ENCODE results near the gene EFHC1. TPM values are rescaled to one million over a fixed set of nuclear protein-coding genes. Genes with fewer than 3 reads are reported as not detected.

Gene EFHC1
- total RNA-seq, 4 donors from 2014 or later = 0.46 to 9.3 (median 1.5) TPM

DNA sequence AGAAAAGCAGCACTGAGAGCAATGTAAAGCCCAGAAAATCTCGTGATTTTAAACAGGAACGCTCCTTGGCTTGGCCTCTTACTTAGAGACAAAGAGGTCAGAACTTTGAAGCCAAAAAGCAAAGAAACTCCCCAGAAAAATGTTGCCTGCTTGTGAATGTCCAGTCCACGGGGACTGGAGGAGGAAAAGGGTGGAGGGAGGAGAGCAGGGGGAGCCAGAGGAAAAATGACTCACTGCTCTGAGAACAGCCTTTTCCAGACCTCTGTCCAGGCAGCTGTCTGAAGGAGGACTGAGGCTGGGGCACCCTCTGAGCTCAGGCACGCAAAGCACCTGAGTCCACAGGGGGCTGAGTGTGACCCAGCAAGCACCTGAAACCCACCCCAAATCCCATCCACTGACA is 92.1 kb downstream of the EFHC1 start:
- ATAC-seq (peak; percentile 87), DNase-seq (peak; percentile 52 to 68)
- H3K27me3 ChIP-seq = no peaks in the 10 kb centered on the region
- no peaks in the 10 kb centered on the region for H3K9me3 ChIP-seq
- H3K4me1 ChIP-seq = peaks cover 8 to 24% of the 10 kb centered on the region in 2 donors
- no peaks in the 10 kb centered on the region for H3K36me3 ChIP-seq
- TF ChIP-seq, protein P1, sequence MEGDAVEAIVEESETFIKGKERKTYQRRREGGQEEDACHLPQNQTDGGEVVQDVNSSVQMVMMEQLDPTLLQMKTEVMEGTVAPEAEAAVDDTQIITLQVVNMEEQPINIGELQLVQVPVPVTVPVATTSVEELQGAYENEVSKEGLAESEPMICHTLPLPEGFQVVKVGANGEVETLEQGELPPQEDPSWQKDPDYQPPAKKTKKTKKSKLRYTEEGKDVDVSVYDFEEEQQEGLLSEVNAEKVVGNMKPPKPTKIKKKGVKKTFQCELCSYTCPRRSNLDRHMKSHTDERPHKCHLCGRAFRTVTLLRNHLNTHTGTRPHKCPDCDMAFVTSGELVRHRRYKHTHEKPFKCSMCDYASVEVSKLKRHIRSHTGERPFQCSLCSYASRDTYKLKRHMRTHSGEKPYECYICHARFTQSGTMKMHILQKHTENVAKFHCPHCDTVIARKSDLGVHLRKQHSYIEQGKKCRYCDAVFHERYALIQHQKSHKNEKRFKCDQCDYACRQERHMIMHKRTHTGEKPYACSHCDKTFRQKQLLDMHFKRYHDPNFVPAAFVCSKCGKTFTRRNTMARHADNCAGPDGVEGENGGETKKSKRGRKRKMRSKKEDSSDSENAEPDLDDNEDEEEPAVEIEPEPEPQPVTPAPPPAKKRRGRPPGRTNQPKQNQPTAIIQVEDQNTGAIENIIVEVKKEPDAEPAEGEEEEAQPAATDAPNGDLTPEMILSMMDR (IDR thresholded peaks at IDR 0.05 in 4 of 5, conservative IDR thresholded peaks at IDR 0.05 in 1 of 5) = no peak
- TF ChIP-seq POLR2A (IDR thresholded peaks at IDR 0.05) = no peak
- peak overlapping the region; percentile 71 to 80 (median 76) for H3K27ac ChIP-seq
- H3K4me3 ChIP-seq = no peak overlapping the region
- intact Hi-C loops (cut with DNase I; ENCODE audit: low total_unique reads) (loop anchor here (10.0 kb wide), 1 partner anchor 483 kb away; the partner anchor contains the start of gene GSTA4), in situ Hi-C loops (cut with MboI; ENCODE audit: low sequenced_read_pairs in 4 of 4) (loop anchor here in 1 of 4 donors (10.0 kb wide), 1 partner anchor 63 kb away; the partner anchor contains the start of gene TRAM2)

DNA sequence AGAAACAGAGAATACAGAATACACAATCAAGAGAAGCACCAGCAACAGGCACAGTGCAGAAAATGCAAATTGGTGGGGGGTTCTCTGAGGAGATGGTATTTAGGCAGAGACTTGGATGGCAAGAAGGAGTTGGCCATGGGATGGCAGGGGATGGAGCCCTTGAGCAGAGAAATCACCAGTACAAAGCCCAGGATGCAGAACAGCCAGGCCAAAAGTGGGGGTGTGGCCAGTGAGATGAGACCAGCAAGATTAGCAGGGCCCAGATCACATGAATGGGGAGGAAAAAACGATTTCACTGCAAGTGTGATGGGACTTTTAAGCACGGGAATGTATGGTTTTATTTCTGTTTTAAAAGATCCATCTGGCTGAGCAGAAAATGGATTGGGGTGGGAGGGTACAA is 93.3 kb downstream of the EFHC1 start:
- Histone ChIP-seq H3K27me3 (no peaks in the 10 kb centered on the region), H3K27ac (peak overlapping the region; percentile 71 to 80 (median 76)), H3K4me3 (no peak overlapping the region), H3K36me3 (no peaks in the 10 kb centered on the region), H3K4me1 (peaks cover 19 to 36% of the 10 kb centered on the region in 2 donors), H3K9me3 (no peaks in the 10 kb centered on the region)
- DNase-seq = no peak
- in situ Hi-C loops (cut with MboI; ENCODE audit: low sequenced_read_pairs in 4 of 4) = loop anchor here in 1 of 4 donors (10.0 kb wide), 1 partner anchor 61 kb away; the partner anchor contains the start of gene TRAM2
- TF ChIP-seq, protein P1 (IDR thresholded peaks at IDR 0.05 in 4 of 5, conservative IDR thresholded peaks at IDR 0.05 in 1 of 5) = no peak
- TF ChIP-seq POLR2A (IDR thresholded peaks at IDR 0.05) = no peak
- intact Hi-C loops (cut with DNase I; ENCODE audit: low total_unique reads) = loop anchor here (10.0 kb wide), 1 partner anchor 481 kb away; the partner anchor contains the start of gene GSTA4
- no peak for ATAC-seq

DNA sequence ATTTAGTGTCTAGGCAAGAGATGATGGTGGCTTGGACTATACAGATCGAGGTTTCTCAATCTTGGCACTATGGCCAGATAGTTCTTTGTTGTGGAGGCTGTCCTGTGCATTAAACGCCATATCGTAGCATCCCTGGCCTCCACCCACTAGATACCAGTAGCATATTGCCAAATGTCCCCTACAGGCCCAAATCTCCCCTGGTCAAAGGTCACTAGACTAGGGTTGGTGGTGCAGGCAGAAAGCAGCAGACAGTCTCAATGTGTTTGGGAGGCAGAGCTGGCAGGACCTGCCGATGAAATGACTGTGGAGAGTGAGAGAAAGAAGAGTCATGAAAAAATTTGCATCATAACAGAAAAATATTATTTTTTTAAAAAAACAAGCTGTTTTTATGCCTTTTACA is 93.8 kb downstream of the EFHC1 start:
- intact Hi-C loops (cut with DNase I; ENCODE audit: low total_unique reads) = loop anchor here (10.0 kb wide), 1 partner anchor 481 kb away; the partner anchor contains the start of gene GSTA4
- TF ChIP-seq, protein P1 (IDR thresholded peaks at IDR 0.05 in 4 of 5, conservative IDR thresholded peaks at IDR 0.05 in 1 of 5) = no peak
- no peaks in the 10 kb centered on the region for H3K9me3 ChIP-seq
- in situ Hi-C loops (cut with MboI; ENCODE audit: low sequenced_read_pairs in 4 of 4) = loop anchor here in 1 of 4 donors (10.0 kb wide), 1 partner anchor 61 kb away; the partner anchor contains the start of gene TRAM2
- H3K27ac ChIP-seq = peak overlapping the region; percentile 40 to 80 (median 61)
- no peaks in the 10 kb centered on the region for H3K36me3 ChIP-seq
- H3K4me1 ChIP-seq = peaks cover 23 to 39% of the 10 kb centered on the region in 2 donors
- DNase-seq (no peak), ATAC-seq (no peak)
- no peak overlapping the region for H3K4me3 ChIP-seq
- no peaks in the 10 kb centered on the region for H3K27me3 ChIP-seq

DNA sequence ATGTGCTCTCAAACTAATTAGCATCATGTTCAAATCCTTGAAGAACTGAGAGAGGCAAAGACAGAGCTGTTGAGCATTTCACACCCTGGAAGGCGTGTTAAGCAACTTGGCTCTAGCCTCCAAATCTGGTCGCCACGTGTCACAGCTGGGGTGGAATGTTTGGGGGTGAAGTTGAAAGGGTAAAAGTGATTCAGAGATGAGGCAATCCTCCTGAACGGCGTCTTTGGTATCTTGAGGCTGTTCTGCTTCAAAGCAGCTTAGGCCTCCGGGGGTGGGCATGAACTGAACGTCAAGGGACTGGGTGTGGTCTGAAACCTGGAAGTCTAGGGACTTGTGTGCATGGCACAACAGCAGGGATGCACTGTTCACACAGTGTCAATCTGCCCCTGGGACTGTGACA is 94.4 kb downstream of the EFHC1 start:
- no peaks in the 10 kb centered on the region for H3K27me3 ChIP-seq
- DNase-seq (peak; percentile 28 to 55), ATAC-seq (no peak)
- in situ Hi-C loops (cut with MboI; ENCODE audit: low sequenced_read_pairs in 4 of 4) = loop anchor here in 1 of 4 donors (10.0 kb wide), 1 partner anchor 60 kb away; the partner anchor contains the start of gene TRAM2
- H3K4me1 ChIP-seq = peaks cover 25 to 40% of the 10 kb centered on the region in 2 donors
- H3K27ac ChIP-seq = peak overlapping the region; percentile 40 to 80 (median 61)
- intact Hi-C loops (cut with DNase I; ENCODE audit: low total_unique reads) = loop anchor here (10.0 kb wide), 1 partner anchor 480 kb away; the partner anchor contains the start of gene GSTA4
- H3K4me3 ChIP-seq = no peak overlapping the region
- H3K9me3 ChIP-seq = no peaks in the 10 kb centered on the region
- TF ChIP-seq, protein P1 (IDR thresholded peaks at IDR 0.05 in 4 of 5, conservative IDR thresholded peaks at IDR 0.05 in 1 of 5) = no peak
- TF ChIP-seq POLR2A (IDR thresholded peaks at IDR 0.05) = no peak
- no peaks in the 10 kb centered on the region for H3K36me3 ChIP-seq
